Neural cell (in vitro differentiated cells): ENCODE measurements around the gene ANKMY1. TPM values are rescaled to one million over a fixed set of nuclear protein-coding genes. Genes with fewer than 3 reads are reported as not detected.

Source experiments
- H2AFZ ChIP-seq: fragments of 200-600, 300-800 bp; sonication (generic), shearing (Covaris generic); 2 replicates; pipeline ENCODE4 v1.6.0; 2014; ENCODE audit warnings: low read depth, mild to moderate bottlenecking, antibody characterized with exemption, low read length, moderate library complexity
- H3F3A ChIP-seq: fragments of 200-600 bp; shearing (Covaris generic); 2 replicates; pipeline ENCODE4 v1.6.1; 2016; ENCODE audit warnings: mild to moderate bottlenecking, moderate library complexity, mixed read lengths, antibody characterized with exemption, low read length; ENCODE audit not compliant: insufficient read depth, poor library complexity, severe bottlenecking
- H3K27ac ChIP-seq: fragments of 200-600, 300-800 bp; sonication (generic), shearing (Covaris generic); 2 replicates; pipeline ENCODE4 v1.5.1; 2014; ENCODE audit warnings: mild to moderate bottlenecking, low read length, moderate library complexity
- H3K27me3 ChIP-seq: fragments of 300-800, 200-600 bp; sonication (generic), shearing (Covaris generic); 2 replicates; pipeline ENCODE4 v1.6.0; 2014; ENCODE audit warnings: mild to moderate bottlenecking, low read depth, low read length, moderate library complexity; ENCODE audit not compliant: insufficient read depth
- H3K36me3 ChIP-seq: fragments of 300-800, 200-600 bp; sonication (generic), shearing (Covaris generic); 2 replicates; pipeline ENCODE4 v1.5.1; 2014; ENCODE audit warnings: mild to moderate bottlenecking, antibody characterized with exemption, low read length, moderate library complexity; ENCODE audit not compliant: insufficient read depth
- H3K4me2 ChIP-seq: fragments of 300-800, 200-600 bp; sonication (generic), shearing (Covaris generic); 2 replicates; pipeline ENCODE4 v1.6.0; 2014; ENCODE audit warnings: mild to moderate bottlenecking, low read length
- H3K4me3 ChIP-seq: fragments of 300-800, 200-600 bp; sonication (generic), shearing (Covaris generic); 2 replicates; pipeline ENCODE4 v1.5.1; 2014; ENCODE audit warnings: mild to moderate bottlenecking, low read length, moderate library complexity
- H3K79me2 ChIP-seq: fragments of 200-600 bp; shearing (Covaris generic); replicated peaks from 2 replicates; pipeline ENCODE4 v1.6.0; 2014; ENCODE audit warnings: mild to moderate bottlenecking, low read length, moderate library complexity; ENCODE audit not compliant: insufficient read depth
- H3K9ac ChIP-seq: fragments of 300-800, 200-600 bp; sonication (generic), shearing (Covaris generic); 2 replicates; pipeline ENCODE4 v1.6.1; 2016; ENCODE audit warnings: mild to moderate bottlenecking, low read length, mixed read lengths
- H3K9me2 ChIP-seq: fragments of 200-600 bp; shearing (Covaris generic); 2 replicates; pipeline ENCODE4 v1.6.1; 2016; ENCODE audit warnings: mild to moderate bottlenecking, low read length, mixed read lengths; ENCODE audit not compliant: insufficient read depth
- H3K9me3 ChIP-seq: fragments of 200-600, 300-800 bp; sonication (generic), shearing (Covaris generic); 2 replicates; pipeline ENCODE4 v1.6.1; 2016; ENCODE audit warnings: mild to moderate bottlenecking, mixed run types, low read length, moderate library complexity, mixed read lengths
- H4K20me1 ChIP-seq: fragments of 200-600 bp; shearing (Covaris generic); 2 replicates; pipeline ENCODE4 v1.6.1; 2016; ENCODE audit warnings: mild to moderate bottlenecking, mixed run types; ENCODE audit not compliant: insufficient read depth
- EP300 ChIP-seq: fragments of 450-650 bp; conservative IDR thresholded peaks from 2 replicates; pipeline ENCODE4 v1.6.1; 2014; ENCODE audit warnings: antibody characterized with exemption, mild to moderate bottlenecking, moderate library complexity; ENCODE audit not compliant: poor library complexity, severe bottlenecking
- EZH2 ChIP-seq: fragments of 200-600, 300-800 bp; shearing (Covaris generic), sonication (generic); IDR thresholded peaks from 2 replicates; pipeline ENCODE4 v1.6.1; 2014; ENCODE audit warnings: antibody characterized with exemption, low read length, borderline replicate concordance, mild to moderate bottlenecking; ENCODE audit not compliant: insufficient read depth, poor library complexity, severe bottlenecking
- MXI1 ChIP-seq: fragments of 450-650 bp; conservative IDR thresholded peaks from 2 replicates; pipeline ENCODE4 v1.6.1; 2014; ENCODE audit warnings: antibody characterized with exemption, mild to moderate bottlenecking; ENCODE audit not compliant: poor library complexity, severe bottlenecking
- POLR2AphosphoS5 ChIP-seq: IDR thresholded peaks from 2 replicates; pipeline ENCODE4 v1.6.1; 2012
- RAD21 ChIP-seq: fragments of 450-650 bp; conservative IDR thresholded peaks from 2 replicates; pipeline ENCODE4 v1.6.1; 2014; ENCODE audit warnings: antibody characterized with exemption, mild to moderate bottlenecking, moderate library complexity
- SMC3 ChIP-seq: fragments of 450-650 bp; conservative IDR thresholded peaks from 2 replicates; pipeline ENCODE4 v1.6.1; 2014; ENCODE audit warnings: antibody characterized with exemption, mild to moderate bottlenecking, moderate library complexity; ENCODE audit not compliant: poor library complexity
- TAF1 ChIP-seq: IDR thresholded peaks from 2 replicates; pipeline ENCODE4 v1.6.1; 2012; ENCODE audit warnings: low read depth
- polyA plus RNA-seq: library from polyadenylated mRNA; depleted of rRNA; stranded (reverse); fragments of >200 nt; gene quantifications from 2 replicates; pipeline ENCODE4 v1.2.3, GENCODE V29; 2014
- TF ChIP-seq, protein P1 (sequence below): fragments of 450-650 bp; IDR thresholded peaks from 2 replicates; pipeline ENCODE4 v1.5.1; 2014; ENCODE audit warnings: antibody characterized with exemption, mild to moderate bottlenecking, moderate library complexity; ENCODE audit not compliant: poor library complexity, severe bottlenecking
- TF ChIP-seq, protein P2 (sequence below): IDR thresholded peaks from 2 replicates; pipeline ENCODE4 v1.6.1; 2012; ENCODE audit warnings: borderline replicate concordance

Gene ANKMY1
- polyA plus RNA-seq, 1 donor from 2014 or later, result 6.6 TPM

DNA sequence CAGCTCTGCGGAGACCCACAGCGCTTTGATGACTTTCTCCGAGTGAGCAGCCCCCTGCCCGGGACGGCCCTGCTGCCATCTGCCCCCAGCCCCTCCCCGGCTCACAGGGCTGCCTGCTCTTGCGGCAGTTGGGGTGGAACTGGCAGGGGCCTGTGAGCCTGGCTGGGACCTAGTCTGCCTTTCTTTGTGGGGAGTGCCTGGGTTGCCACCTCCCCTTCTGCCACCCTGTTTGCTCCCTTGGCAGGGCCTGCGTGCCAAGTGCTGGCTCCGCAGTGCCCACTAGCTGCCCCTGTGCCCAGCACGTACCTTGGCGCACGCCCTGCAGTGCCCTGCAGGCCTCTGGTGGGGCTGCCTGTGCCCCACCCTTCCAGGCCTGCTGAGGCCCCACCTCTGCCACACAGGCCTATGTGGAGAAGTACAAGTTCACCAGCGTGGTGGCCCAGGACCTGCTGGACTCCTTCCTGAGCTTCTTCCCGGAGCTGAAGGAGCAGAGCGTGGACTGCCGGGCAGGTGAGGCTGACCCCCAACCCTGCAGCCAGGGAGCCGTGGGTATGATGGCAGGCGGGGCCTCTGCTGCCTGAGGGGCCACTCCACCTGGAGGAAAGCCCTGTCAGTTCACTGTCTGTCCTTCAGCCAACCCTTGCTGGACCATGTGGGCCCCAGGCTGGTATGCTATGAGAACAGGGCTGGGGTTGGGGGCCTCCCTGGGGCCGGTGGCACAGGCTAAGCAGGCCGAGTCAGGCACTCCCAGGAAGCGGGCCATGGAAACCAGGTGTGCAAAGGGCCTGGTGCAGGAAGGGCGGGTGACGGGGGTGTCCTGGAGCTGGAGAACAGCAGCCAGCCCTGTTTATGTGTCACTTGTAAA lies 17.5 kb upstream of the ANKMY1 start:
- no peak overlapping the region for H3K4me2 ChIP-seq
- H3K9me3 ChIP-seq, result no peaks in the 10 kb centered on the region
- no peaks in the 10 kb centered on the region for H4K20me1 ChIP-seq
- no peak overlapping the region for H3K4me3 ChIP-seq
- no peaks in the 10 kb centered on the region for H3K36me3 ChIP-seq
- no peak overlapping the region for H3K27ac ChIP-seq
- TF ChIP-seq TAF1 (no peak), EP300 (no peak), RAD21 (no peak), POLR2AphosphoS5 (no peak)
- TF ChIP-seq, protein P1, sequence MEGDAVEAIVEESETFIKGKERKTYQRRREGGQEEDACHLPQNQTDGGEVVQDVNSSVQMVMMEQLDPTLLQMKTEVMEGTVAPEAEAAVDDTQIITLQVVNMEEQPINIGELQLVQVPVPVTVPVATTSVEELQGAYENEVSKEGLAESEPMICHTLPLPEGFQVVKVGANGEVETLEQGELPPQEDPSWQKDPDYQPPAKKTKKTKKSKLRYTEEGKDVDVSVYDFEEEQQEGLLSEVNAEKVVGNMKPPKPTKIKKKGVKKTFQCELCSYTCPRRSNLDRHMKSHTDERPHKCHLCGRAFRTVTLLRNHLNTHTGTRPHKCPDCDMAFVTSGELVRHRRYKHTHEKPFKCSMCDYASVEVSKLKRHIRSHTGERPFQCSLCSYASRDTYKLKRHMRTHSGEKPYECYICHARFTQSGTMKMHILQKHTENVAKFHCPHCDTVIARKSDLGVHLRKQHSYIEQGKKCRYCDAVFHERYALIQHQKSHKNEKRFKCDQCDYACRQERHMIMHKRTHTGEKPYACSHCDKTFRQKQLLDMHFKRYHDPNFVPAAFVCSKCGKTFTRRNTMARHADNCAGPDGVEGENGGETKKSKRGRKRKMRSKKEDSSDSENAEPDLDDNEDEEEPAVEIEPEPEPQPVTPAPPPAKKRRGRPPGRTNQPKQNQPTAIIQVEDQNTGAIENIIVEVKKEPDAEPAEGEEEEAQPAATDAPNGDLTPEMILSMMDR, result no peak
- no peak overlapping the region for H2AFZ ChIP-seq
- H3K9me2 ChIP-seq, result no peaks in the 10 kb centered on the region
- no peaks in the 10 kb centered on the region for H3K27me3 ChIP-seq
- H3F3A ChIP-seq, result no peaks in the 10 kb centered on the region
- H3K9ac ChIP-seq, result no peak overlapping the region
- no peaks in the 10 kb centered on the region for H3K79me2 ChIP-seq

DNA sequence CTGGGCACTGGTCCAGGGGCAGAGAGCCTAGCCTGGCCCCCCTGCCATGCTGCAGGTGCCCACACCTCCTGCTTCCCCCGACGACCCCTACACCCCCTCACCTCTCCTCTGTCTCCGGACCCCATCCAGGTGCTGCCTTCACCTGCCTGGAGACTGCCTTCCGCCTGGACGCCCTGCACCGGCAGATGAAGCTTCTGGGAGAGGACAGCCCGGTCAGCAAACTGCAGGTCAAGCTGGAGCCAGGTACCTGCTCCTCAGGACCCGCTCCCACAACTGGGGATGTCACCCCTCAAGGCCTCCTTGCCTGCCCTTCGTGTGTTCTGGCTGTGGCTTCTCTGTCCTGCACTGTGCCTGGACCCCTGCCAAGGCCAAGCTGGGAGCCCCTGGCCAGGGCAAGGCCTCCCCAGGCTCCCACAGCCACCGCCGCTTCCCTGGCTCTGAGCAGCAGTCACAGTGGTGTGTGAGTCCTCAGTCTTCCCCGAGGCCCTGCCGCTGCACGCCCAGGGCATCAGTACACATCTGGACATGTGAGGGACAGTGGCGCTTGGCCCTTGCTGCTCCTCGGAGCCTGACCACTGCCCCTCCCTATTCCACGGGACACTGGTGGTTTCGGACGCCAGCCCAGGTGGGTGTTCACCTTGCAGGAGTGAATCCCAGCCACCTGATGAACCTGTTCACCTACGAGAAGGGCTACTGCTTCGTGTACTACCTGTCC lies 16.8 kb upstream of the ANKMY1 start:
- no peaks in the 10 kb centered on the region for H3K36me3 ChIP-seq
- H2AFZ ChIP-seq, result no peak overlapping the region

More for the DNA sequence above, 16.8 kb upstream of the ANKMY1 start:
- H3K9ac ChIP-seq, result no peak overlapping the region
- H4K20me1 ChIP-seq, result no peaks in the 10 kb centered on the region
- peaks cover 6% of the 10 kb centered on the region for H3K79me2 ChIP-seq
- H3K4me3 ChIP-seq, result no peak overlapping the region
- TF ChIP-seq, protein P1, result no peak
- TF ChIP-seq RAD21, result no peak
- TF ChIP-seq, protein P2, sequence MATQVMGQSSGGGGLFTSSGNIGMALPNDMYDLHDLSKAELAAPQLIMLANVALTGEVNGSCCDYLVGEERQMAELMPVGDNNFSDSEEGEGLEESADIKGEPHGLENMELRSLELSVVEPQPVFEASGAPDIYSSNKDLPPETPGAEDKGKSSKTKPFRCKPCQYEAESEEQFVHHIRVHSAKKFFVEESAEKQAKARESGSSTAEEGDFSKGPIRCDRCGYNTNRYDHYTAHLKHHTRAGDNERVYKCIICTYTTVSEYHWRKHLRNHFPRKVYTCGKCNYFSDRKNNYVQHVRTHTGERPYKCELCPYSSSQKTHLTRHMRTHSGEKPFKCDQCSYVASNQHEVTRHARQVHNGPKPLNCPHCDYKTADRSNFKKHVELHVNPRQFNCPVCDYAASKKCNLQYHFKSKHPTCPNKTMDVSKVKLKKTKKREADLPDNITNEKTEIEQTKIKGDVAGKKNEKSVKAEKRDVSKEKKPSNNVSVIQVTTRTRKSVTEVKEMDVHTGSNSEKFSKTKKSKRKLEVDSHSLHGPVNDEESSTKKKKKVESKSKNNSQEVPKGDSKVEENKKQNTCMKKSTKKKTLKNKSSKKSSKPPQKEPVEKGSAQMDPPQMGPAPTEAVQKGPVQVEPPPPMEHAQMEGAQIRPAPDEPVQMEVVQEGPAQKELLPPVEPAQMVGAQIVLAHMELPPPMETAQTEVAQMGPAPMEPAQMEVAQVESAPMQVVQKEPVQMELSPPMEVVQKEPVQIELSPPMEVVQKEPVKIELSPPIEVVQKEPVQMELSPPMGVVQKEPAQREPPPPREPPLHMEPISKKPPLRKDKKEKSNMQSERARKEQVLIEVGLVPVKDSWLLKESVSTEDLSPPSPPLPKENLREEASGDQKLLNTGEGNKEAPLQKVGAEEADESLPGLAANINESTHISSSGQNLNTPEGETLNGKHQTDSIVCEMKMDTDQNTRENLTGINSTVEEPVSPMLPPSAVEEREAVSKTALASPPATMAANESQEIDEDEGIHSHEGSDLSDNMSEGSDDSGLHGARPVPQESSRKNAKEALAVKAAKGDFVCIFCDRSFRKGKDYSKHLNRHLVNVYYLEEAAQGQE, result no peak
- no peak for TF ChIP-seq SMC3
- TF ChIP-seq TAF1, result no peak
- no peak for TF ChIP-seq POLR2AphosphoS5
- no peak for TF ChIP-seq MXI1
- TF ChIP-seq EZH2, result no peak
- no peak for TF ChIP-seq EP300
- H3F3A ChIP-seq, result no peaks in the 10 kb centered on the region
- no peak overlapping the region for H3K4me2 ChIP-seq
- no peaks in the 10 kb centered on the region for H3K9me3 ChIP-seq
- no peaks in the 10 kb centered on the region for H3K27me3 ChIP-seq
- no peak overlapping the region for H3K27ac ChIP-seq
- H3K9me2 ChIP-seq, result no peaks in the 10 kb centered on the region
